Lung (tissue), 12 donors: ENCODE measurements around the gene RABGAP1. TPM values are rescaled to one million over a fixed set of nuclear protein-coding genes. Genes with fewer than 3 reads are reported as not detected.
A peak's percentile ranks its signal among the peaks of the same experiment; 100 is the strongest.

Experiments
- ATAC-seq: fragments of 200-7000 bp; cut with Tn5 transposase; one replicate; pipeline ENCODE4 v1.9.1; 2020; ENCODE audit warnings: moderate number of reproducible peaks; ENCODE audit not compliant: insufficient read depth, low FRiP score
- DNase-seq, 3 donors: peaks; one replicate each; pipeline ENCODE4 v3.0.0-alpha.2; 2013 to 2017
- H3K27ac ChIP-seq, 2 donors: one replicate each; pipeline ENCODE4 v1.5.1; 2013; ENCODE audit warnings: mild to moderate bottlenecking in 2 of 2, moderate library complexity in 2 of 2, control low read depth in 1 of 2, inconsistent platforms in 1 of 2, low read depth in 1 of 2, low read length in 1 of 2
- H3K27me3 ChIP-seq, 3 donors: one replicate each; pipeline ENCODE4 v1.5.1; 2013; ENCODE audit warnings: low read length in 2 of 3; ENCODE audit not compliant: control insufficient read depth in 3 of 3, insufficient read depth in 3 of 3
- H3K36me3 ChIP-seq, 4 donors: one replicate each; pipeline ENCODE4 v1.5.1; 2013; ENCODE audit warnings: low read length in 4 of 4, mild to moderate bottlenecking in 1 of 4, moderate library complexity in 1 of 4; ENCODE audit not compliant: control insufficient read depth in 4 of 4, insufficient read depth in 4 of 4
- H3K4me1 ChIP-seq, 5 donors: one replicate each; pipeline ENCODE4 v1.5.1; 2013; ENCODE audit warnings: low read length in 5 of 5, mild to moderate bottlenecking in 2 of 5, moderate library complexity in 1 of 5; ENCODE audit not compliant: control insufficient read depth in 5 of 5, insufficient read depth in 5 of 5
- H3K4me3 ChIP-seq: one replicate; pipeline ENCODE4 v1.5.1; 2013; ENCODE audit warnings: mild to moderate bottlenecking, control low read depth, moderate library complexity
- H3K9ac ChIP-seq, 2 donors: one replicate each; pipeline ENCODE4 v1.5.1; 2013; ENCODE audit warnings: low read length in 2 of 2, control low read depth in 1 of 2; ENCODE audit not compliant: insufficient read depth in 1 of 2
- H3K9me3 ChIP-seq, 4 donors: one replicate each; pipeline ENCODE4 v1.5.1; 2013; ENCODE audit warnings: low read length in 3 of 4, mild to moderate bottlenecking in 1 of 4, moderate library complexity in 1 of 4; ENCODE audit not compliant: control insufficient read depth in 4 of 4, insufficient read depth in 3 of 4
- WGBS, 2 donors: extraction: QIAGEN DNeasy Blood & Tissue Kit; methylation state at CpG; one replicate each; pipeline ENCODE4 v1.1.7; 2013; 5-methylcytosine and 5-hydroxymethylcytosine counted together
- polyA plus RNA-seq, 2 donors: library from polyadenylated mRNA; stranded (reverse); fragments of 200-250 nt; gene quantifications; one replicate each; pipeline ENCODE4 v1.2.1, GENCODE V29; 2013
- total RNA-seq, 2 donors: library from RNA; depleted of rRNA in 1 of 2; stranded (reverse); fragments of >200 nt in 1 of 2; gene quantifications; one replicate each; pipeline ENCODE4 v1.2.1, GENCODE V29; 2014 to 2021
- TF ChIP-seq, protein P1 (sequence below): IDR thresholded peaks from 2 replicates; pipeline ENCODE4 v1.5.1; 2012; ENCODE audit warnings: mild to moderate bottlenecking; ENCODE audit errors: control extremely low read depth, extremely low read depth
- donor health status: control.
- donor health status: control.
- donor health status: Bipolar disorder and iron deficiency.
- donor health status: healthy.
- donor health status: DM: yes; HTN: yes; CAD: no.

The RABGAP1 gene
- total and polyA plus RNA-seq, 4 donors, result 9.6 to 103 (median 34.9) TPM

DNA sequence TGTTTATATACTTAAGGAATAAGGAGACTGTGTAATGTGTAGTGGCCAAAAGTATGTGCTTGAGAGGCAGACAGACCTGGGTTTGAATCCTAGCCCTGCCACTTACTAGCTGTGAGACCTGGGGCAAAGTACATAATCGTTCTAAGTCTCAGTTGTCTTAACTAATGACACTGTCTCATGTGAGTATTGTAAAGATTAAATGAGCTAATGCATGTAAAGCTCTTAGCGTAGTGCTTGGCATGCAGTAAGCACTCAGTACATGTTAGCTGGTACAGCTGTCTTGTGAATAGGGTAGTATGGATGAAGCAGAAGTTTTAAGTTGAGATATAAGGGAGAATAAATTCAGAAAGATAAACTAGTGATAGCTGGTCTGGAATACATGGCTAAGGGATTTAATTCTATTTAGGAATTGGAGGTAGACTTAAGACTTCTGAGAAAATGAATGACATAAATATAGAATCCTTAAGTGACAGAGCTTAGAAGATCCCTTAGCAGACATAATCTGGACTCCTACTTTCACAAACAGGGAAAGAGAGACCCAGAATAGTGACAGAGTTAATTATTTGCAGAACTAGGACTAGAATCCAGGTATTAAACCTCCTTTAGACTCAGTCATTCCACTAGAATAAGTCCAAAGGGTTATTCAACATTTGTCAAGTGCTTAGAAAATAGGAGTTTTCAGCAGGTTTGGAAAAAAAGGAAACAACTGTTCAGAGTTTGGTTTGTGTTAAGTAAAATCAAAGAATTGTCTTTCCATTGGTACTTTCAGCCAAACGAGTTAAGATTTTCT lies 105.8 kb downstream of the RABGAP1 start:
- Histone ChIP-seq H3K4me1 (peaks cover 0 to 43% (median 6%) of the 10 kb centered on the region in 5 donors), H3K9ac (no peak overlapping the region), H3K4me3 (no peak overlapping the region), H3K9me3 (peaks cover 0 to 3% (median 0%) of the 10 kb centered on the region in 4 donors), H3K27me3 (no peaks in the 10 kb centered on the region), H3K36me3 (peaks cover 0 to 3% (median 2%) of the 10 kb centered on the region in 4 donors), H3K27ac (no peak overlapping the region)
- 65 to 68% methylated on average over 3 of the region's 3 CpGs for WGBS, 2 donors
- ATAC-seq, result no peak
- no peak for DNase-seq
- TF ChIP-seq, protein P1, sequence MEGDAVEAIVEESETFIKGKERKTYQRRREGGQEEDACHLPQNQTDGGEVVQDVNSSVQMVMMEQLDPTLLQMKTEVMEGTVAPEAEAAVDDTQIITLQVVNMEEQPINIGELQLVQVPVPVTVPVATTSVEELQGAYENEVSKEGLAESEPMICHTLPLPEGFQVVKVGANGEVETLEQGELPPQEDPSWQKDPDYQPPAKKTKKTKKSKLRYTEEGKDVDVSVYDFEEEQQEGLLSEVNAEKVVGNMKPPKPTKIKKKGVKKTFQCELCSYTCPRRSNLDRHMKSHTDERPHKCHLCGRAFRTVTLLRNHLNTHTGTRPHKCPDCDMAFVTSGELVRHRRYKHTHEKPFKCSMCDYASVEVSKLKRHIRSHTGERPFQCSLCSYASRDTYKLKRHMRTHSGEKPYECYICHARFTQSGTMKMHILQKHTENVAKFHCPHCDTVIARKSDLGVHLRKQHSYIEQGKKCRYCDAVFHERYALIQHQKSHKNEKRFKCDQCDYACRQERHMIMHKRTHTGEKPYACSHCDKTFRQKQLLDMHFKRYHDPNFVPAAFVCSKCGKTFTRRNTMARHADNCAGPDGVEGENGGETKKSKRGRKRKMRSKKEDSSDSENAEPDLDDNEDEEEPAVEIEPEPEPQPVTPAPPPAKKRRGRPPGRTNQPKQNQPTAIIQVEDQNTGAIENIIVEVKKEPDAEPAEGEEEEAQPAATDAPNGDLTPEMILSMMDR, result no peak

DNA sequence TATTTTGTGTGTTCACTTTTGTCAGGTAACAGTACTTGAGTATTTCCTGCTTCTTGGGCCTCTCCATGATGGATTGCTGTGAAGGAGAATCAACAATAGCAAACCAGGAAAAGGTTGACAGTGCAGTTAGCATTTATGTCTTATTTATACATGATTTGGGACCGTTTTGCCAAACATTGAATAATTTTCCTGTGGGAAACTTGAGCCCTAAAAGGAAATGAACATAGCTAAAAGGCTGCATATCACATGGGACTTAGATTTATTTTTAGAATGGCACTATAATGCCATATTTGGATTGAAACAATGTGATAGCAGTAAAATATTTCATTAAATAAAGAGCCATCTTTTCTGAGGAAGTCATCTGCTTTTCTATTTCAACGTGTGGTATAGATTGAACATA lies 107.9 kb downstream of the RABGAP1 start:
- TF ChIP-seq, protein P1, result no peak
- Histone ChIP-seq H3K9me3 (no peaks in the 10 kb centered on the region), H3K27me3 (no peaks in the 10 kb centered on the region), H3K9ac (no peak overlapping the region), H3K27ac (no peak overlapping the region), H3K4me1 (peaks cover 0 to 47% (median 6%) of the 10 kb centered on the region in 5 donors), H3K4me3 (no peak overlapping the region), H3K36me3 (peaks cover 0 to 1% (median 0%) of the 10 kb centered on the region in 4 donors)
- WGBS, 2 donors, result 17 to 20% methylated on average over 2 of the region's 2 CpGs
- ATAC-seq, result no peak
- peak in 1 of 3 donors; percentile 44 for DNase-seq

DNA sequence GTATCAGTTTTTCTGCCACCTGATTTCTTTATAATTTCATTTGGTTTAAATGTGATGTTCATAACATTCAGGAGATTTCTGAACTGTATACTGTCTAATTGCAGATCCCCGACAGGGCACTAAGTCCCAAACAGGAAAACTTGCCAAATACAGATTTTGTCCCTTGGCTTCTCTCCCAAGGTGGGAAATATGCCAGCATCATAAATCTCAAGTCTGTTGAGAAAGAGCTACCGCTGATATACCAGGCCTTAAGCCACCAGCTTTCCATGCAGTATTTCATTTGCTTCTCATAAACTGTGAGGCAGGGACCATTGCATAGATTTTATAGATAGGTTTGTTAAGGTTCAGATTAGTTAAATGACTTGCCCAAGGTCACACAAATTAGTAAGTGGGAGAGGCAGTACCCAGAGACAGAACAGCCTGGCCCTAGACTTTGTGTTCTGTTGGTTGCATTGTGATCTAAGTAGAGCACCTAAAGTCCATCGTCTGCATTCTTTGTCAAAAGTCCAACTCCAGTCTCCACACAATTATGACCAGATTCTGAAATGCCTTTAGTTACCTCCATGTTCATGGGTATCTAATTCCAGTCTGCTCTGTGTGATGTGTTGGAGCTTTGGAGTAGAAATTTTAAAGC lies 108.9 kb downstream of the RABGAP1 start:
- Histone ChIP-seq H3K4me3 (no peak overlapping the region), H3K27ac (peak overlapping the region in 1 of 2 donors; percentile 24), H3K9me3 (no peaks in the 10 kb centered on the region), H3K27me3 (no peaks in the 10 kb centered on the region), H3K9ac (no peak overlapping the region), H3K36me3 (peaks cover 0 to 1% (median under 1%) of the 10 kb centered on the region in 4 donors), H3K4me1 (peaks cover 0 to 41% (median 9%) of the 10 kb centered on the region in 5 donors)
- TF ChIP-seq, protein P1, result no peak
- DNase-seq (peak; percentile 21 to 62 (median 62)), ATAC-seq (peak; percentile 14)
- WGBS, 2 donors, result 22 to 24% methylated on average over 3 of the region's 3 CpGs
